ENCODE measurements around the gene TNFRSF8.
"Not testable (repeated sequence)": the region's sequence is repeated elsewhere in the genome, so short reads cannot be mapped to it uniquely, and the experiment has no call there.

The TNFRSF8 gene

DNA sequence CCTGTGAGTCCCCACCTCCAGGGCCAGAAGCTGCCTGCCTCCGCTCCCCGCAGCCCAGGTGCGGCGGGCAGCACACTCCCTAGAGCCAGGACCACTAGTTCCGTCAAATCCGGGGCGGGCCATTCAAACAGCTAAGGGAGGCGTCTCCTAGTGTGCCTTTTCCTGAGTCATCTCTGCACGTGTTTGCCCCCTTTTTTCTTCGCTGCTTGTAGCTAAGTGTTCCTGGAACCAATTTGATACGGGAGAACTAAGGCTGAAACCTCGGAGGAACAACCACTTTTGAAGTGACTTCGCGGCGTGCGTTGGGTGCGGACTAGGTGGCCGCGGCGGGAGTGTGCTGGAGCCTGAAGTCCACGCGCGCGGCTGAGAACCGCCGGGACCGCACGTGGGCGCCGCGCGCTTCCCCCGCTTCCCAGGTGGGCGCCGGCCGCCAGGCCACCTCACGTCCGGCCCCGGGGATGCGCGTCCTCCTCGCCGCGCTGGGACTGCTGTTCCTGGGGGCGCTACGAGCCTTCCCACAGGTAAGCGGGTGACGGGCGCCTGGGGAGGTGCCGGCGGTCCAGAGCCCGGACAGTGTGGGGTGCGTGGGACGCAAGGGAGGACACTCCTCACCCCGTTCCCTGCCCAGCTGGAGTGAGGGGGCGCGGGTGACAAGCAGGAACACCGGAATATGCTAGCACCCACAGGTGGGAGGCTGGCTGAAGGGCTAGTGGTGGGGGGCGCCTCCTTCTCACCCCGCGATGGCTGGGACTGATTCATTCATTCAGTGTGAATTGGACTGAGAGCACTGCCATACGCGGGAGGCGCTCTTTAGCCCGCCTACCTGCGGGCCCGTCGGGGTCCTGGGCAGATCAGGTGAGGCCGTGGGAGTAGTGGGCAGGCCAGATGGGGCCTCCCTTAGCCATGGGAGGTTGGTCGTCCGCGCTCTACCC is at the start of gene TNFRSF8:
Gene TNFRSF8, plus strand, starts transcription at position 163 of the 932 bp plus-strand sequence. Its CDS starts 296 bp downstream, at position 459.
- FAIRE-seq: no peak

DNA sequence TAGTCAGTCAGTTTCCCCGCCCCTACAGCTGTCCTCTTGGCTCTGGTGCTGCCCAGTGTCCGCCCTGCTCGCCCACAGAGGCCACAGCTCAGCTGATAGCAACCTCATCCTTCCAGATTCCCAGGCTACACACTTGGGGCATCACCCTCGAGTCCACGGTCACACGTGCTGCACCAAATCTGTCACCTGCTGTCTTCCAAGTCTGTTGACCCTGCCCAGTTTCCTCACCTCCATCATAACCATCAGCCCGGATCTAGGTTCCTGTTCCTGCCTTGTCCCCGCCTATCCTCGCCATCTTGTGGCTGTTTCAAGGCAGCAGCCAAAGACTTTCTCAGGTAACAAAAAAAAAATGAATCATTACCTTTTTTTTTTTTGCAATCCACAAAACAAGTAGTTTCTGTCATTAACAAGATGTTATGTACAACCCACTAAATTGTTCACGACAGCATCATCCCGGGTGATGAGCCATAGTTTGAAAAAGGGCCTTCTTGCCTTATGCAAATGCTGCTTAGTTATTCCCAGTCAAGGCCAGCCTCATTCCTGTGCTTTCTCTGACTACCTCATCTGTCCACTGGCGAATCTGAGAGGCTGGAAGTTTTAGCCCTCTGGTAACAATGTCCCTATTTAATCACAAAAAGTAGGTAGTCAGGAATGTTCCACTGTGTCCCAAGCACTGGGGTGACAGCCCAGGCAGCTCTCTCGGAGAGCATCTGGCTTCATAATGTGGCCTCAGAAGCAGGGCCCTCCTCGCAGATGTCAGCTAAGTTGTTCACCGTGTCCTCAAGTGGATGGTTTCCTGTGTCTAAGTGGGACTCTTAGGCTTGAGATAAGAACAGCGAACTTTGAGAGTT is 48.7 kb upstream of the TNFRSF8 start:
- FAIRE-seq: no peak

DNA sequence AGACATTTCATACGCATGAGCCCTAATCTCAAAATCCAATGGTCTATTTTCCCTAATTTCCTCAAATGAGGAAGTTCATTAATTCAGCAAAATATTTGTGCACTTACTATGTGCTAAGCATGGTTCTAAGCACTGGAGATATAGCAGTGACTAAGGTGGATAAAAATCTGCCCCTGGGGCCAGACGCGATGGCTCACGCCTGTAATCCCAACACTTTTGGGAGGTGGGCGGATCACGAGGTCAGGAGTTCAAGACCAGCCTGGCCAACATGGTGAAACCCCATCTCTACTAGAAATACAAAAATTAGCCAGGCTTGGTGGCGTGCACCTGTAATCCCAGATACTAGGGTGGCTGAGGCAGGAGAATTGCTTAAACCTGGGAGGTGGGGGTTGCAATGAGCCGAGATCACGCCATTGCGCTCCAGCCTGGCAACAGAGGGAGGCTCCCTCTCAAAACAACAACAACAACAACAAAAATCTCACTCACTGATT is 48.1 kb upstream of the TNFRSF8 start:
- no peak for FAIRE-seq

DNA sequence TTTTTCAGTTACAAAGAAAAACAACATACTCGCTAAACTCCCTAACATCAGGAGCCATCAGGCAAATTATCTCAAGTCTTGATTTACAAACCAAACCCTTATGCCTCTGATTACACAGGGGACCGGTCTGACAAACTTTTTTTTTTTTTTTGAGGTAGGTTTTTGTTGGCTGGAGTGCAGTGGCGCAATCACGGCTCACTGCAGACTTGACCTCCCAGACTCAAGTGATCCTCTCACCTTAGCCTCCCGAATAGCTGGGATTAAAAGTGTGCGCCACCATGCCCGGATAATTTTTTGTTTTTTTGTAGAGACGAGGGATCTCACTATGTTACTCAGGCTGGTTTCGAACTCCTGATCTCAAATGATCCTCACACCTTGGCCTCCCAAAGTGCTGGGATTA is 47.6 kb upstream of the TNFRSF8 start:
- FAIRE-seq: no peak

DNA sequence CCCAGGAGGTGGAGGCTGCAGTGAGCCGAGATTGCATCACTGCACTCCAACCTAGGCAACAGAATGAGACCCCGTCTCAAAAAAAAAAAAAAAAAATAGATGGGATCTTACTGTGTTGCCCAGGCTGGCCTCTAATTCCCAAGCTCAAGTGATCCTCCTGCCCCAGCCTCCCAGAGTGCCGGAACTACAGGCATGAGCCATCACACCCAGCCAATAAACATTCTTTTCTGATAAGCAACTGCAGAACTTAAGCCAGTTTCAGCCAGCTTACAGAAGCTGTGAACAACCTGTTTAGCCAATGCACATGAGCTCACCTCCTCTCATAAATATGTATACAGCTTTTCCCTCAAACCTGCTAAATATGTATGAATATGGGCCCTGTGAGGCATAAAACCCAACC is 46.9 kb upstream of the TNFRSF8 start:
- no peak for FAIRE-seq

DNA sequence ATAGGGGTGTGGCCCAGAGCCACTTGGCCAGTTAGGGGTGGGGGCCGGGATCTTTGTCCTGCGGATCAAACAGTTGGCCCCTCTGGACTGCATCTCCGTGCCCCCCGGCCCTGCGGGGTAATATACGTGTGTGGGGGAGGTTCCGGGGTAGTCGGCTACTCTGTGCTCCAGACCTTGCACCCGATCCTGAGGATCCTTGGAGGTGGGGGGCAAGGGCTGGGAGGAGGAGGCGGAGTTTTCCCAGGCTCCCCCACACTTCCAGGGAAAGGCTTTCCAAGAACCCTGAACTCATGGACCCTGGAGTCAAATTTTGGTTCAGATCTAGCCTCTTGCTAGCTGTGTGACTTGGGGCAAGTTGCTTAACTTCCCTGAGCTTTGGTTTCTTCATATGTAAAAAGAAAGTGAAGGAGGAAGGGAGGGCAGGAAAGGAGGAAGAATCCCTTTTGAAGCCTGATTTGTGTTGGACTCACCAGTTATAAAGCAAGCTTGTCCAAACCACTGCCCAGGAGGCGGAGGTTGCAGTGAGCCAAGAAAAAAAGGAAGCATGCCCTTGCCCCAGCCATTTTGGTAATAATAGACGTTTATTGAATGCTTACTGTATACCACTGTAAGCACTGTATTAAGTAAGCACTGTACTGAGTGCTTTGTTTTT is 43.1 kb upstream of the TNFRSF8 start:
- FAIRE-seq: no peak

DNA sequence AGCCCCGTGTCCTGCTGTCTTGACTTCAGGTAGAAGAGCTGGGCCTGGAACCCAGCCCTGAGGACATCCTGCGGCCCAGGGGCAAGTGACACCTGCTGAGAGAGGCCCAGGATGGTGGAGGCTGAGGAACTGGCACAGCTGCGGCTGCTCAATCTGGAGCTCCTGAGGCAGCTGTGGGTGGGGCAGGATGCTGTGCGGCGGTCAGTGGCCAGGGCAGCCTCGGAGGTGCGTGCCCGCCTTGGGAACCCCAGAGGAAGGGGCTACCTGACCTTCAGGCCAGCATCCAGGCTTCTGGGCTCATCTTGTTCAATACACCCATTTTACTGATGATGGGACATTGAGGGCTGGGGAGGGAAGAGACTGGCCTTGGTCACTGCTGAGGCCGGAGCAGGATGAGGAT is 41.5 kb upstream of the TNFRSF8 start:
- no peak for FAIRE-seq

DNA sequence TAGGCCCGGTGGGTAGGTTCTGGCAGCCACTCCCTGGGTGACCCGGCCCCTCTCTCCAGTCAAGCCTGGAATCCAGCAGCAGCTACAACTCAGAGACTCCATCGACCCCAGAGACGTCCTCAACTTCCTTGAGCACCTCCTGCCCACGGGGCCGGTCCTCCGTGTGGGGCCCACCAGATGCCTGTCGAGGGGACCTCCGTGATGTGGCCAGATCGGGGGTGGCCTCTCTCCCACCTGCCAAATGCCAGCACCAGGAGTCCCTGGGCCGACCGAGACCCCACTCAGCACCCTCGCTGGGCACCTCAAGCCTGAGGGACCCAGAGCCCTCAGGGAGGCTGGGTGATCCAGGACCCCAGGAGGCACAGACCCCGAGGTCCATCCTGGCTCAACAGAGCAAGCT is 41.1 kb upstream of the TNFRSF8 start:
- no peak for FAIRE-seq

DNA sequence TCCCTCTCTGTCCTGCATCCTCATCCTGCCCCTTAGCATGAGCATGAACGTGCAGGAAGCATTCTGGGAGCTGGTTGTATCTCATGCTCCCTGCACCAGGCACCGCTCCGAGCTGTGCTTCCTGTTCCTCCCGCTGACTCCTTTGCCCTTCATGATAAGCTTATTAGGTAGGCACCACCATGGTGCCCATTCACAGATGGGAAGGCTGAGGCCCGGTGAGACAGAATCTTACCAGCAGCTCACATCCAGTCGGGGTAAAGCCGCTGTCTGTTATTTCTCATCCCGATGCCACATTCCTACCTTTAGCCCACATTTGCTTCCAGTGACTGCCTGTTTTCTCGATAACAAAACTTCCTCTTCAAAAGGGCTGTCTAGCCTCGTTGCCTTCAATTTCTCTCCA is 36.5 kb upstream of the TNFRSF8 start:
- FAIRE-seq: no peak

DNA sequence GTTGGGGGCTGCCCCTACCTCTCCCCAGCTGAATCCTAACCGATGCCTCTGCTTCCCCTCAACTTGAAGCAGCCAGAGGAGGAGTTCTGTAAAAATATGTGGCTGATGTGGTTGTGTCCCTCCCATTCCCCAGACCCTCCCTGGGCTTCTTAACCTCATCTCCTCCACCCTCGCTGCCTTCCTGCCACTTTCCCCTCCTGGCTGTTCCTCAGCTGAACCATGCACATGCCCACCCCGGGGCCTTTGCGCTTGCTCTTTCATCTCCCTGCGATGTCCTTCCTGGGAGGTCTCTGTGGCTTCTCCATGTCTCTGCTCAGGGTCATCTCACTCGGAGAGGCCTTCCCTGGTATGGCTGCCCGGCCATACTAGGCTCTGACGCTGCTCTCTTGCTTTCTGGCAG is 34.9 kb upstream of the TNFRSF8 start:
- FAIRE-seq: no peak

DNA sequence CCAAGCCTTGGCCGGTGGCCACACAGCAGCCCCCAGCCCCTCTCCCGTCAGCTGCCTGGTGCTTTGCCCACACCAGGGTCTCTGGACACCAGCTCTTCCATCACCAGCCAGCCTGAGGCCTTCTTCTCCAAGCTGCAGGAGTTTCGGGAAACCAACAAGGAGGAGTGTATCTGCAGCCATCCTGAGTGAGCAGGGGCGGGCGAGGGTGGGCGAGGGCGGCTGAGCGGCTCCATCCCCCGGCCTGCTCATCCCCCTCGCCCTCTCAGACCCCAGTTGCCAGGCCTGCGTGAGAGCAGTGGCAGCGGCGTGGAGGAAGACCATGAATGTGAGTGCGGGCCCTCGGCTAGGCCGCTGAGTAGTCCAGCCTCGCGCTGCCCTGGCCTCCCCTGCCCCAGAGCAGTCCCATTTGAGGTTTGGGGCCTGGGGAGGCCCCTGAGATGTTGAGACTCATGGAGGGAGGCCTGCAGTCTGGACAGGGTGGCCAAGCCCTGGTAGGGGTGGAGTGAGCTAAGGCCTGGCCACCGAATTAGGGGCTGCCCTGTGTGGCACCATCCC is 34.1 kb upstream of the TNFRSF8 start:
- no peak for FAIRE-seq

DNA sequence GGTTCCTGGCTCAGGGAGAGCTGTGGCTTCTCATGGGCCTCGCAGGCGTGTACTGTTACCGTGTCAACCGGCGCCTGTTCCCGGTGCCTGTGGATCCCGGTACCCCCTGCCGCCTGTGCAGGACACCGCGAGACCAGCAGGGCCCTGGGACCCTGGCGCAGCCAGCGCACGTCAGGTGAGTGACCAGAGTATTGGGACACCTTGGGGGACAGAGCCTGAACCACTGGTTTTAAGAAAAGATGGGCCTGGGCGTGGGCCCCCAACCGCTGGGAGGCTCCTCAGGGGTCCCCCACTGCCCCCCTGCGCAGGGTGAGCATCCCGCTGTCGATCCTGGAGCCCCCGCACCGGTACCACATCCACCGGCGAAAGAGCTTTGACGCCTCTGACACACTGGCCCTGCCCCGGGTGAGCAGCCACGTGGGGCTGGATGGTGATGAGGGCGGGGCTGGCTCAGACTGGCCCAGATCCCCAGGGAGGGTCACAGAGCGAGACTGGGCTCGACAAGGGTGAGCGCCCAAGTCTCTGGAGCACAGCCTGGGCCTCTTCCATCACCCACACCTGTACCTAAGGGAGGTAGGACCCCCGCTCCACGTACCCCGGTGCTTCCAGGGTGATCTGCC is 33.3 kb upstream of the TNFRSF8 start:
- FAIRE-seq: no peak

DNA sequence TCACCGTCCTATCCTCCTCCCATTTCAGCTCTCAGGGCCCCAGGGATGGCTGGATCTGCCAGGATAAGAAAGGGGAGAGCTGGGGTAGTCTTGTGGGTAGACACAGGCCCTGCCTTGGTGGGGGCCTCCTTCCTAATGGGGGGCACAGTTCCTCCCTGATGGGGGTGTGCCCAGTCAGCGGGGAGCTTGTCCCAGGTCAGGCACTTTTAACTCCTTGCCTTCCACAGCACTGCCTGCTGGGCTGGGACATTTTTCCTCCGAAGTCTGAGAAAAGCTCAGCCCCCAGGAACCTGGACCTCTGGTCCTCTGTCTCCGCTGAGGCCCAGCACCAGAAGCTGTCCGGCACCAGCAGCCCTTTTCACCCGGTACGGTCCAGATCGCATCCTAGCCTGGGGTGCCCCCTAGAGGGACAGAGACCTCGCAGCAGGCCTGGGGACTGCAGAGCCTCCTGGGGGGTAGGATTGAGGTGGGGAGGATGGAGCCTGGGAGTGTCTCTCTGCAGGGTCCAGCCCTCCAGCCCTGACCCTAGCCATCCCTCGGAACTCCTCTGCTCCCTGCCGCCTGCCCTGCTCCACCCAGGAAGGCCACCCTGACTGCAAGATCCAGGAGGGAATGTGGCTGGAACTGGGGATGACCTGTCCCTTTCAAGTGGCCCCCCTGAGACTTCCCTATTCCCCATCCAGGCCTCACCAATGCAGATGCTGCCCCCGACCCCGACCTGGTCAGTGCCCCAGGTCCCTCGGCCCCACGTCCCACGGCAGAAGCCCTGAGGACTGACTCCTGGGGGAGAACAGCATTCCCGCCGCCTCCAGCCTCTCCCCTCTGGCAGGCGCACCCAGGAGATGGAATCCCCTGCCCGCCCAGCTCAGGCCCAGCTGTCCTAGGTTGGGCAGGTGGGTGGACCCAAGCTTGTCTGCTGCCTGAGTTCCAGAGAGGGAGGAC is 31.8 kb upstream of the TNFRSF8 start:
- FAIRE-seq: no peak

DNA sequence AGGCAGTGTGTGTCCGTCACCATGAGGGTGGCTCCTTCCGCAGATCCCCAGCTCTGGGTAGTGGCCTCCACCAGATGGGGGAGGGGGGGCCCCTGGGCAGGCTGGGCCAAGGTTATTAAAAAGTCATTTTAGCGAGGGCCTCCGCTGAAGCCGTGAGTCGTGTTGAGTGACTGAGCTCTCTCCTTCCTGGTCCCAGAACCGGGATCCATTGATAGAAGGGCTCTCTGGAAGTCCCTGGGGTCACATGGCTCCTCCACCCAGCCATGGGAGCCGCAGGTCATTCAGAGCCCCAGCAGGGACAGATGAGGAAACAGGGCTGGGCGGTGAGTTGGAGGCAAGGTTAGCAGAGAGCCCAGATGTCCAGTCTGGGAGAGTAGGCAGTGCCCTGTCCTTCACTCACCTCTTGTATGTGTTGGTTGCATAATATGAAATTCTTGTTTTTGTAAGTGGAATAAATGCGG is 30.9 kb upstream of the TNFRSF8 start:
- FAIRE-seq: no peak

DNA sequence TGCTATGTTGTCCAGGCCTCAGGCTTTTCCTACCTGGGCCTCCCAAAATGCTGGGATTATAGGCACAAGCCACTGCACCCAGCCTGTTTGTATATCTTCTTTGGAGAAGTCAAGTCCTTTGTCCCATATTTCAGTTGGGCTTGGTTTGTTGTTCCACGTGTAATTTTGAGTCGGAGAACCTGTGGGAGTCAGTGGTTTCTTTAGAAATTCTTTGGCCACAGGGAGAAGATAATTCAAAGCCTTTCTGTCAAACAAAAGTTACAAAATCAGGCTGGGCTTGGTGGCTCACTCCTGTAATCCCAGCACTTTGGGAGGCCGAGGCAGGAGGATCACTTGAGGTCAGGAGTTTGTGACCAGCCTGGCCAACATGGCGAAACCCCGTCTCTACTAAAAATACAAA is 29.7 kb upstream of the TNFRSF8 start:
- FAIRE-seq: not testable (repeated sequence)

DNA sequence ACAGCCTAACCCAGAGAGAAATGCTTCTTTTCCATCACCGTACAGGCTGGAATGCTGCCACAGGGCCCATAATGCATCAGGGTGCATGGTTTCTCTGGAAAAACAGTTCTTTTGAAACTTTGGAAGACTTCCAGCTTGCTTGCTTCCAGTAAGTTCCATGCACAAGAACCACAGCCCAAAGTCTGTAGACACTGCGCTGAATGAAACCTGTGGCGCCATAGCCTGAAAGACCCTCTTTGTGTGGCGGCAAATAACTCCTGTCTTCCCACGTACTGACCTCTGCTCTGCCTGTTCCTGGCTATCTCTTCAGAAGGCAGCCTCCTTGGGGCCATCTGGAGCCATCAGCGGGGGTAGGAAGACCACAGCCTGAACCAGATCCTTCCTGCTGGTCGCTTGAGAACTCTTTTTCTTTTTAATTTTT is 28.7 kb upstream of the TNFRSF8 start:
- FAIRE-seq: no peak

DNA sequence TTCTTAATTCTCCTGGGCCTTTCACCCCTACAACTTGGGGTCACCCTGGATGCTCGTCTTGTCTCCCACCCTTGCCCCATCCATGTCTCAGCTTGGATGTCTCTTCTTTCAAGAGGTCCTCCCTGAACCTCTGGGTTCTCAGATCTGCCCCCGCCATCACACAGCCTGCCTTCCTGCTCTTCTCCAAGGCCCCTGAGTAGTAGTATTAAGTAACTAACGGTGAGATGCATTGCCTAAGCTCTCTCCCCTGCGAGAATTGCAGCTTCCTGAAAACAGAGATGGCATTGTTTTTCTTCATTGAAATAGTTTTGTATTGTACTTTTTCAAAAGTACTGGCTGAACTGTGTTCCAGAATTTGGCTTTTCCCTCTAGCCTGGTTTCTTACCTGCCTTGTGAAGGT is 27.8 kb upstream of the TNFRSF8 start:
- no peak for FAIRE-seq

DNA sequence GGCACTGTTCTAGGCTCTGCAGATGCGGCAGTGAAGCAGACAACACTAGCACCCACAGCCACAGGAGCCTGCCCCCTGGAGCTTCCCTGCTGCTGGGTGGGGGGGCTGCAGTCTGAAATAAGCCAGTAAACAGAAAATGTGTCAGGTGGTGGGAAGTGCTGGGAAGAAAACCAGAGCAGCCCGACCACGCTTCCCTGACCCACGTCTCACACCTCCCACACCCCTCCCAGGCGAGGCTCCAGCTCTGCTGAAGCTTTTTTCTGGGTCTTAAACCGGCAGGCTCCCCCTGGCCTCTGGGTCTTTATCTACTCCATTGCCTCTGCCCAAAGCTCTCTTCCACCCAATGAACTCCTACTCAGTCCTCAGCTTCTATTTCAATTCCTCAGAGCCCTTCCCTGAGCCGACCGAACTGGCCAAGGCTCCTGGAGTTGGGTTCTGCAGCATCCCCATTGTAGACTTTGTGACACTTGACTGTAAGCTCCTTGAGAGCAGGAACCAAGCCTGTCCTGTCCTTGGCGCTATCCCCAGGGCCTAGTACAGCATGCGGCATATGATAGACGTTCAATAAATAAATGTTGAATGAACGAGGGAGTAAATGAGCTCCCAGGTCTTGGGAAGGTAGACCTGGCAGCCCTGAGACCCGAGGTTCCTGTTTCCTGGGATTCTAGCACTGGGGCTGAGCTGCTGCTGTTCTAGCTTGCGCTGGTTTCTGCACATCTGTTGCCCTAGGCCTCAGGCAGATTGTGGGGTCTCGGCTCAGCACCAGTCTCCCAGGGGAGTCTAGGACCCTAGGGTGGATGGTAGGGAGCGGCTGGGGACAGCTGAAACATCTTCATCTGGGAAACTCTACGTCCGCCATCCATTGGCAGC is 25.4 kb upstream of the TNFRSF8 start:
- no peak for FAIRE-seq

DNA sequence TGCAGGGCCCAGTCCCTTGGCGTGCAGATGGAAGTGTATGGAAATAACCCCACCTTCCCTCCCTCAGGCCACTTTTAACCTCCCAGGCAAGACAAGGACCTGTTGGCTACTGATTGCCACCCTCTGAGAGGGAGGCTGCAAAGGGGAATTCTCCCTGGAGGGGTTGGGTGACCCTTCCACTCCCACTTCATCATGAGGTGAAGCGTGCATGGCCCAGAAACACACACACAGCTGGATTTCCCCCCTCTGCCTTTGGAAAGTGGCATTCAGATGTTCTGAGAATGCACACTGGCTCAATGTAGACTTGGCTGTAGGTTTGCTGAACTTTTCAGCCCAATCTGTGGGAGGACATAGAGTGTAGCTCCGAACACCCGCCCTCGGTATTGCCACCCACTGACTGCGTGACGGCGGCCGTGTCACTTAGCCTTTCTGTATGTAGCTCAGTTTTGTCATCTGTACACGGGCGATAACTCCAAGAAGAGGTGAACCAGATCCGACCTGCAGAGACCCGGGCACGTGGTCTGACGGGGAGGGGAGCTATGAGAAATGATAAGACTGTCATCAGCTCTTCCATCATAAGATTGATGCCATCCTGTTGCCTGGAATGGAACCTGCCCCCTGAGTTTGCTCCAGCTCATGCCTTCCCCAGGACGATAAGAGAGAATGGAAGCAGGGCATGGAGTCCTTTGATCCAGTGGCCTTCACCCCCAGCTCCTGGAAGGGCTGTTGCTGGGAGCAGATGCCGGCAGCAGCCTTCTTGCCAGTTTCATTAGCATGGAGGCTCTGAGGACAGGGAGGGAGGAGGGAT is 24.5 kb upstream of the TNFRSF8 start:
- no peak for FAIRE-seq
